ENCODE measurements around the gene FAM149A.

Gene FAM149A

GRCh38 chr4:186204103-186204559, 99.6 kb downstream of the FAM149A start:
- Histone ChIP-seq H2AFZ (ENCODE audit: low read depth, low read length, severe bottlenecking) (peak overlapping the region; percentile 32), H3K27ac (ENCODE audit: low read depth, low read length) (peak overlapping the region; percentile 51), H3K4me3 (ENCODE audit: insufficient read depth, low read length, poor library complexity, severe bottlenecking) (peak overlapping the region; percentile 27), H3K9me3 (ENCODE audit: insufficient read depth, low read length) (no peaks in the 10 kb centered on the region), H3K79me2 (ENCODE audit: insufficient read depth, low read length) (no peaks in the 10 kb centered on the region), H3K4me2 (ENCODE audit: low read depth, low read length, poor library complexity, severe bottlenecking) (peak overlapping the region; percentile 43), H3K9me2 (replicated peaks; ENCODE audit: insufficient read depth, low read length) (no peaks in the 10 kb centered on the region), H3K27me3 (ENCODE audit: low read length) (no peaks in the 10 kb centered on the region), H3K36me3 (ENCODE audit: low read length) (no peaks in the 10 kb centered on the region), H4K20me1 (ENCODE audit: low read depth, low read length) (no peaks in the 10 kb centered on the region), H3K9ac (ENCODE audit: low read length) (peak overlapping the region; percentile 24), H3F3A (ENCODE audit: insufficient read depth) (peaks cover 8% of the 10 kb centered on the region; the same call in 1 of the 2 replicates)
- no peak for TF ChIP-seq CTCF (IDR thresholded peaks at IDR 0.05; ENCODE audit: insufficient read depth, low read length, poor library complexity, severe bottlenecking)
- TF ChIP-seq EZH2phosphoT487 (conservative IDR thresholded peaks at IDR 0.05; ENCODE audit: low read length) = no peak

- Histone ChIP-seq H3K27ac (ENCODE audit: low read depth, low read length) (peak overlapping the region; percentile 30), H3K4me3 (ENCODE audit: insufficient read depth, low read length, poor library complexity, severe bottlenecking) (peak overlapping the region; percentile 27)
These were observed 100.2 kb downstream of the FAM149A start for GRCh38 chr4:186204686-186205085.

GRCh38 chr4:186205156-186205555, 100.7 kb downstream of the FAM149A start:
- Histone ChIP-seq H2AFZ (ENCODE audit: low read depth, low read length, severe bottlenecking) (no peak overlapping the region), H3K27ac (ENCODE audit: low read depth, low read length) (no peak overlapping the region), H3K9me3 (ENCODE audit: insufficient read depth, low read length) (no peaks in the 10 kb centered on the region), H3K9me2 (replicated peaks; ENCODE audit: insufficient read depth, low read length) (no peaks in the 10 kb centered on the region), H3K9ac (ENCODE audit: low read length) (no peak overlapping the region), H3K27me3 (ENCODE audit: low read length) (no peaks in the 10 kb centered on the region), H3K79me2 (ENCODE audit: insufficient read depth, low read length) (no peaks in the 10 kb centered on the region), H3F3A (ENCODE audit: insufficient read depth) (peaks cover 8% of the 10 kb centered on the region; the same call in 1 of the 2 replicates), H3K4me3 (ENCODE audit: insufficient read depth, low read length, poor library complexity, severe bottlenecking) (no peak overlapping the region), H3K36me3 (ENCODE audit: low read length) (no peaks in the 10 kb centered on the region), H3K4me2 (ENCODE audit: low read depth, low read length, poor library complexity, severe bottlenecking) (no peak overlapping the region), H4K20me1 (ENCODE audit: low read depth, low read length) (no peaks in the 10 kb centered on the region)
- no peak for TF ChIP-seq EZH2phosphoT487 (conservative IDR thresholded peaks at IDR 0.05; ENCODE audit: low read length)
- TF ChIP-seq CTCF (IDR thresholded peaks at IDR 0.05; ENCODE audit: insufficient read depth, low read length, poor library complexity, severe bottlenecking) = no peak

More at GRCh38 chr4:186204686-186205085, 100.2 kb downstream of the FAM149A start:
- Histone ChIP-seq H2AFZ (ENCODE audit: low read depth, low read length, severe bottlenecking) (no peak overlapping the region), H3K79me2 (ENCODE audit: insufficient read depth, low read length) (no peaks in the 10 kb centered on the region), H3K9me2 (replicated peaks; ENCODE audit: insufficient read depth, low read length) (no peaks in the 10 kb centered on the region), H3K9ac (ENCODE audit: low read length) (peak overlapping the region; percentile 24), H3K27me3 (ENCODE audit: low read length) (no peaks in the 10 kb centered on the region), H4K20me1 (ENCODE audit: low read depth, low read length) (no peaks in the 10 kb centered on the region), H3K9me3 (ENCODE audit: insufficient read depth, low read length) (no peaks in the 10 kb centered on the region), H3K4me2 (ENCODE audit: low read depth, low read length, poor library complexity, severe bottlenecking) (peak overlapping the region; percentile 43), H3K36me3 (ENCODE audit: low read length) (no peaks in the 10 kb centered on the region), H3F3A (ENCODE audit: insufficient read depth) (peaks cover 8% of the 10 kb centered on the region; the same call in 1 of the 2 replicates)
- no peak for TF ChIP-seq EZH2phosphoT487 (conservative IDR thresholded peaks at IDR 0.05; ENCODE audit: low read length)
- no peak for TF ChIP-seq CTCF (IDR thresholded peaks at IDR 0.05; ENCODE audit: insufficient read depth, low read length, poor library complexity, severe bottlenecking)
